Nephron (organoid): Measurements from ENCODE around the gene EVX2.

ENCODE experiments used
- H3K27ac Mint-ChIP-seq, 3 experiments: 2 replicates each; pipeline ENCODE4 v1.8.0; 2020; ENCODE audit warnings: mixed read lengths in 3 of 3, mild to moderate bottlenecking in 2 of 3, moderate library complexity in 1 of 3
- H3K27me3 Mint-ChIP-seq: 2 replicates; pipeline ENCODE4 v1.8.0; 2021; ENCODE audit warnings: low read depth, mild to moderate bottlenecking, moderate library complexity, mixed read lengths
- H3K36me3 Mint-ChIP-seq: 2 replicates; pipeline ENCODE4 v1.8.0; 2020; ENCODE audit warnings: low read depth, mixed read lengths
- H3K4me1 Mint-ChIP-seq: 2 replicates; pipeline ENCODE4 v1.8.0; 2020; ENCODE audit warnings: mixed read lengths
- H3K4me3 Mint-ChIP-seq, 3 experiments: 2 replicates each; pipeline ENCODE4 v1.8.0; 2020; ENCODE audit warnings: mild to moderate bottlenecking in 3 of 3, mixed read lengths in 3 of 3, moderate library complexity in 2 of 3
- H3K9me3 Mint-ChIP-seq: 2 replicates; pipeline ENCODE4 v1.8.0; 2020; ENCODE audit warnings: mixed read lengths
- CTCF ChIP-seq, 3 experiments: fragments of 200-600 bp; sonication (generic); IDR thresholded peaks; one replicate each; pipeline ENCODE4 v1.5.0; 2021; ENCODE audit warnings: antibody characterized with exemption in 3 of 3; ENCODE audit not compliant: unreplicated experiment in 3 of 3

Gene EVX2

GRCh38 chr2:176081376-176081836, 2.4 kb downstream of the EVX2 start:
- Mint-ChIP-seq H3K4me3 (peak overlapping the region; percentile 36 to 71 (median 61)), H3K9me3 (peaks cover 3% of the 10 kb centered on the region), H3K4me1 (peaks cover 43% of the 10 kb centered on the region), H3K27ac (no peak overlapping the region), H3K36me3 (no peaks in the 10 kb centered on the region), H3K27me3 (peaks cover 97% of the 10 kb centered on the region)
- no peak for TF ChIP-seq CTCF (IDR thresholded peaks at IDR 0.05; ENCODE audit: unreplicated experiment in 3 of 3)

GRCh38 chr2:176080540-176081375, 3.0 kb downstream of the EVX2 start:
- Mint-ChIP-seq H3K36me3 (no peaks in the 10 kb centered on the region), H3K9me3 (peaks cover 3% of the 10 kb centered on the region), H3K4me1 (peaks cover 43% of the 10 kb centered on the region), H3K27me3 (peaks cover 97% of the 10 kb centered on the region), H3K27ac (no peak overlapping the region), H3K4me3 (peak overlapping the region; percentile 43 to 71 (median 61))
- TF ChIP-seq CTCF (IDR thresholded peaks at IDR 0.05; ENCODE audit: unreplicated experiment in 3 of 3), result no peak

GRCh38 chr2:176079831-176080539, 3.8 kb downstream of the EVX2 start:
- no peaks in the 10 kb centered on the region for H3K36me3 Mint-ChIP-seq
- peaks cover 97% of the 10 kb centered on the region for H3K27me3 Mint-ChIP-seq
- peak overlapping the region; percentile 63 to 69 (median 68) for H3K4me3 Mint-ChIP-seq
- H3K4me1 Mint-ChIP-seq, result peaks cover 39% of the 10 kb centered on the region
- peak; percentile 87 to 93 (median 93) for TF ChIP-seq CTCF (IDR thresholded peaks at IDR 0.05; ENCODE audit: unreplicated experiment in 3 of 3)
- H3K9me3 Mint-ChIP-seq, result peaks cover 3% of the 10 kb centered on the region
- no peak overlapping the region for H3K27ac Mint-ChIP-seq

- no peak for TF ChIP-seq CTCF (IDR thresholded peaks at IDR 0.05; ENCODE audit: unreplicated experiment in 3 of 3)
- Mint-ChIP-seq H3K4me1 (peaks cover 33% of the 10 kb centered on the region), H3K4me3 (peak overlapping the region; percentile 63 to 69 (median 68)), H3K27ac (no peak overlapping the region), H3K9me3 (peaks cover 3% of the 10 kb centered on the region), H3K27me3 (peaks cover 97% of the 10 kb centered on the region), H3K36me3 (no peaks in the 10 kb centered on the region)
Measured at GRCh38 chr2:176079285-176079830, 4.4 kb downstream of the EVX2 start.

- Mint-ChIP-seq H3K9me3 (peaks cover 3% of the 10 kb centered on the region), H3K36me3 (no peaks in the 10 kb centered on the region), H3K27me3 (peaks cover 97% of the 10 kb centered on the region), H3K4me3 (peak overlapping the region; percentile 63 to 69 (median 68)), H3K27ac (no peak overlapping the region), H3K4me1 (peaks cover 30% of the 10 kb centered on the region)
- no peak for TF ChIP-seq CTCF (IDR thresholded peaks at IDR 0.05; ENCODE audit: unreplicated experiment in 3 of 3)
Measured at GRCh38 chr2:176078541-176079284, 5.0 kb downstream of the EVX2 start.
